SKM-1 treated with dmso at 0.1 percent for 144 hours (cell line): Measurements from ENCODE around the gene MCM6.

Experiments used
- DNase-seq: peaks from one replicate; lab custom pipeline; 2025; ENCODE audit not compliant: unreplicated experiment; lab: John Stamatoyannopoulos, UW

Gene MCM6

DNA sequence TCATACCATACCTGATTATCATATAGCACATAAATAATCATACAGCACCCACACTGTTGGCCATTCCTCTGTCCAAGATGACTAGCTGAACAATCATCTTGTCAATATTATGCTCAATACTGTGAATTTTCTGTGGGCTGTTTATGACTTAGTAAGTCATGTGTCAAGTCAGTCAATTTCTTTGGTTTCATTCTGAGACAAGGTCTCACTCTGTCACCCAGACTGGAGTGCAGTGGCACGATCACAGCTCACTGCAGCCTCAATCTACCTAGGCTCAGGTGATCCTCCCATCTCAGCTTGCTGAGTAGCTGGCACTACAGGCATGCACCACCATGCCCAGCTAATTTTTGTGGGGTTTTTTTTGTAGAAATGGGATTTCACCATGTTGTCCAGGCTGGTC is 5.7 kb downstream of the MCM6 start:
- DNase-seq, result no peak

DNA sequence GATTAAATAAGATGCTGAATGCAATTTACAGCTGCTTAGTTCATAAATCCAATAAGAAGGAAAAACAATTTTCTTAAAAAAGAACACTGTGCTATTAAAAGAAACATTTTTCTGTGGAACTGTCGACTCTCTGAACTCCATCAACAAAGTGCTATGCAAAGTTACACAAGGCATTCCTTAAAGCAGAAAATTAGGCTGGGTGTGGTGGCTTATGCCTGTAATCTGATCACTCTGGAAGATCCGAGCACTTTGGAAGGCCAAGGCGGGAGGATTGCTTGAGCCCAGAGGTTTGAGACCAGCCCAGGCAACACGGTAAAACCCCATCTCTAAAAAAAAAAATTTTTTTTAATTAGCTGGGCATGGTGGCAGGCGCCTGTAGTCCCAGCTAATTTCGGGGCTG is 13.0 kb downstream of the MCM6 start:
- DNase-seq, result no peak

DNA sequence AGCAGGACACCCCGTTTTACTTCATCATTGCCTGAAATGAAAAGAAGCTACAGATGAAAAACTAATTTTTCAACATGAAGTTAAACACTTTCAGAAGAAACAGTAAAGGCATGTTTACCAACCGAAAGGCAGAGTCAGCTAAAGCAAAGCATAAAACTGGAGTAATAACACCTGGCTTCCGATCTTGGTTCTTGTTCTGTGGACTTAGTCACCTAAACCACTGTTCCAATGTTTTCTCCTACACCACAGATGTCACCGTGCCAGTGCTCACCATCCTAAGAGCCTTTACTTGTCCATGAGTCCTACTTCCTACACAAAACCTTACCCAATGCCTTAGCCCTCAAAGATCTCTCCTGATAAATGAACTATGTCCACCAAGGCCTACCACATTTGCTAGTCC is 13.5 kb downstream of the MCM6 start:
- DNase-seq, result no peak

DNA sequence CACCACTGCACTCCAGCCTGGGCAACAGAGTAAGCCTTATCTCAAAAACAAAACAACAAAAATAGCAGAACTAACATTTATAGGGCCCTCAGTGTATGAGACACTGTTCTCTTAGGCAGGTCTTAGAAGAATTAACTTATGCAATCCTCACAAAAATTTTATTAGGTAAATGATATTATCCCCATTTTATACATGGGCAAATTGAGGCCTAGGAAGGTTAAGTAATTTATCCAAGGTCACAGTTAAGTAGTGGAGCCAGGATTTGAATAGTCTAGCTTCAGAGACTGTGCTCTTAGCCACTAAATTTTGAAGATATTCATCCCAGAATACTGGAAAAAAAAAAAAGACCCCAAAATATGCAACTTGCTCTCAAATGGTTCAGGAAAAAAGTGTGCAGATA is 22.8 kb downstream of the MCM6 start:
- DNase-seq, result no peak

DNA sequence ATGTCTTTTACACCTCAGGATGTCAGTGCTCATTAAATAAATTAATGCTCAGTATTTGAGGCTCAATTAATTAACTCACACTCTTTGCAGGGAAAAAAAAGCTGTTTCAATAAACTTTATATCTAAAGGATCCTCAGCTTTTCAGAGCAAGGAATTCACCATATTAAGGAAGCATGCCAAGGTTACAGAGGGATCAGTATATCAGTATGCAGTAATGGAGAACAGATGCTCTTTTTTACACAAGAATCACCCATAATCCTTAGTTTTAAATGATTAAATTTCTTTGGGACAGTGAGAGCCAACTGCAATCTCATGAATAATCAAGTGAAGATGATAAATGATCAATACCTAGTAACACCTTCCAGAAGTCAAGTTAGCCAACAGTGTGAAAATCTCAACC is 24.4 kb downstream of the MCM6 start:
- no peak for DNase-seq

DNA sequence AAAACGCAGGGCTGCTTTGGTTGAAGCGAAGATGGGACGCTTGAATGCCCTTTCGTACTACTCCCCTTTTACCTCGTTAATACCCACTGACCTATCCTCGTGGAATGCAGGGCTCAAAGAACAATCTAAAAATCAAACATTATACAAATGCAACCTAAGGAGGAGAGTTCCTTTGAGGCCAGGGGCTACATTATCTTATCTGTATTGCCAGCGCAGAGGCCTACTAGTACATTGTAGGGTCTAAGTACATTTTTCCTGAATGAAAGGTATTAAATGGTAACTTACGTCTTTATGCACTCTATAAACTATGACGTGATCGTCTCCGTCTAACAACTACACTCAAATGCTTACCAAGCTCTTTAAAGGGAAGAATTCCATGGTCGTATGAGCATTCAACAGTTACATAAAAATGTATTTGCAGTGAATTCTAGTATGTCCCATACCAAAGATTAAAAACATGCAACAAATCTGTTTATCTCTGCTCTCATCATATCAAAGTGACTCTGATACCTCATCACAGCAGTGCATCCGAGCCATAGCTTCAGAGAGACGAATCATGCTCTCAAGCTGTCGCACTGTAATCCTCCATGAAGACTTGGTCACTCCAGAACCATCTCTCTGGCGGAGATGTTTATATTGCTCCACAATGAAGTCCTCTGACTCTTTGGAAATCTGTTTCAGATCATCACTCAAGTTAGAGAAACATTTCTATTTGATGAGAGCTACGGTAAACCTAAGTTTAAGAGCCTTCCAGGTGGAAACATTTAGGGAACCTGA is 25.2 kb downstream of the MCM6 start:
- DNase-seq, result no peak

DNA sequence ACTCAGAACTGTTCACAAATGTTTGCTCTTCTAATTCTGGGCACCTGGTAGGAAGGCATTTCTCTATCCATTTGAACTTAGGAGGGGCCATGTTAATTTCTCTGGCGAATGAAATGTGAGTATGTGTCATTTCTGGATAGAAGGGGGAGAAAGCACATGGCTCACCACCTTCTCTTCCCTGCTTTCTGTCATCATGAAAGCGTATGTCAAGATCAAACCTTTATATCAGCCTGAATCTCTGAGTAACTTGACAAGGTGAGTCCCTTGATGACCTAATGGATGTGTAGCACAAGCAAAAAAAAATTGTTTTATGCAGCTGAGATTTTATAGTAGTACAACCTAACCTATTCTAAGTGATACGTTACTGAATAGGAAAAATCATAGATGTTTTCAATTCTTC is 27.2 kb downstream of the MCM6 start:
- no peak for DNase-seq

DNA sequence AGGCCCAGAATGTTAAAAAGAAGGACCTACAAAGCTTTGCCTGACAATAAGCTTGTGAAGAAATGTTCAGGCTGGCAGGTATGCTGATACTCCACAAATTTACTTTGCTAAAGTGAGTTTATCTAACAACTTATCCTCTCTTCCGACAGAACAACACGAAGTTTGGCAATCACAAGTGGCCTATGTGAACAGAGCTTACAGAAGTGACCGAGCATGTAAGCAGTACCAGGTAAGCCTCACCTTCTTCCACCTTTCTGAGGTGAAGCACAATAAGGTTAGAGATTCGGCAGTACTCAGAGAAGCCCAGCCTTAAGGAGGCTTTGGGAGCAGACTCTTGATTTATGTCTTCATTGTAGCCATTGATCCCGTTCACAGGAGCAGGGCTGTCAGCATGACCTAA is 30.2 kb downstream of the MCM6 start:
- DNase-seq, result no peak

DNA sequence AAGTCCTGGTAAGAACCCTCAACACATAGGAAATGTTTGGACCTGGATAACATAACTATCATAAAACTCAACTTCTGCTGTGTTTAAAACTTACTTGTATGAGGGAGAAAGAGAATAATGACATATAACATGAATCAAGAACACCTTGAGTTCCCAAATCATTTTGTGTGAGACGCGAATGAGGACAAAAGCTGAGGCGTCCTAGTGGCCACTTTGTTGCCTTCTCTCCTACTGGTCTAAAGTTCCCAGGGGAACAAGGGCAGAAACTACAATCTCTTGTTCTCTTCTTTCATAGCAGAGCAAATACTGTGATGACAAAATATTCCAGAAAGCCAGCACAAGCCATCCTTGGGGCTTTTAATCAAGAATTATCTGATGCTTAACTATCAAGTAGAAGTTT is 31.0 kb downstream of the MCM6 start:
- no peak for DNase-seq

DNA sequence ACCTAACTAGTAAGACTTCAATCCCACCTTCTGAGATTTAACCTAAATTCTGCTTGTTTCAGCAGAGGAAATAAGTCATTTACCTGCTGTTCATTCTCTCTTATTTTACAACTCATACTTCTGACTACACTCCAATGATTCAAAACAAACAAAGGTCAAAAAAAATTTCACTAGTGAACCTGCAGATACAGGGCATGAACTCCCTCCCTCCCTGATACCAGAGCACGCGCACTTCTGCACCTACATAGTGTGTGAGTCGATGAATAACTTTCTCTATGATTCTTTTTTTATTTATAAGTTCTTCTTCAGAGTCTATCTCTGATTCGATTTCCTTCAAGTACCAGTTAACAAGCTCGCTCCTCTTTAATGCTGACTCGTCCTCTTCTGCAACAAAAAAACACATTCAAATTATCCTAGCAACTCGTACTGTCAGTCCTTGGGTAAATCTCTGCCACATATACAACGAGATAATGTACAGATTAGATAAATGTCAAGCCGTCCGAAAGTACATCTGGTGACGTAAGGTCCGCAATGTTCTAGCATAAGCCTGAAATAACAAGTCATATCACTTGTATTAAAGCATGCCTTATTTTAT is 31.8 kb downstream of the MCM6 start:
- DNase-seq, result no peak

DNA sequence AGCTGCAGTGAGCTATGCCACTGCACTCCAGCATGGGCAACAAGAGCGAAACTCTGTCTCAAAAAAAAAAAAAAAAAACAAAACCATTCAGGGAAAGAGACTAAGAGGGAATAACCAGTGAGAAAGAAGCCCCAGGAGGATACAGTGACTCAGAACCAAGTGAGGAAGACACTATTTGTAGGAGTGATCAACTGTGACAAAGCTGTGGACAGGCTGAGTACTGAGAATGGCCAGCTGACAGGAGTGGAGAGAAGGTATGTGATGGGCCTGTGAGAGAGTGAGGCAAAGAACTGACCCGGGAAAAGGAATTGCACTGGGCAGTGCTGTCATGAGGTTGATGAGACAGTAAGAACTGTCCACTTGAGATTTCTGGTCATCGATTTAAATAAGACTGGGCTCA is 32.6 kb downstream of the MCM6 start:
- DNase-seq, result no peak

DNA sequence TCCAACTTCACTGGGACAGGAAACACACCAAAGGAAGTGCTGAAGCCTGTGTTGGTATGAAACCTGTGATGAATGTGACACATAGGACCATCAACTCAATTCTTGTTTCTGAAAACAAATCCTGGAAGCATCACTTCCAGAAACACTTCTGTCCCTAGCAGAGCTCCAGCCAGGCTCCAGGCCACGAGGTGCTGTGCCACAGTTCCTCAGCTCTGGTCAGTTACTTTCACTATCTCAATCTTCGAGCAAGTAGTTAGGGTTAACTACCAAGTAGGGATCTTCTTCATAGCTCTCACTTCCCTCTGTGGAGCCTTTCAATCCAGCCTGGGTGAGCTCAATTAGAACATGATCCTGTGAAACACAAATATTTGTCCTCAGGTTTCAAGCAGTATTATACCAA is 35.6 kb downstream of the MCM6 start:
- DNase-seq, result no peak

DNA sequence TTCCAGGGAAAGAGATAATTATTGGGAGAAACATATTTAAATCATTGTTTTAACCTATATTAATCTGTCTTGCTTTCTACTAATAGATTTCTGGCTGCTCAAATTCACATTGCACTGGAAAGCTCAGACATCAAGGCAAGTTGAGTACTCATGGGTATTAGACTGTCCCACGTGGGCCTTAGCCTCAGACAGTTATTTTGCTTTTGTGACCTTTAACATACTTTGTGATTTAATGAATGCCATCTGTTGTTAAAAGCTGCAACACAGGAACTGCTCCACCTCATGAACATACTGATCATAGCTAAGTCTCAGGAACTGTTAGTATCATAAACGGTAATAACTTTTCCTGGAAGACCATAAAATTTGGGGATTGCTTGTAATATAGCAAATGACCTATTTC is 36.5 kb downstream of the MCM6 start:
- no peak for DNase-seq

DNA sequence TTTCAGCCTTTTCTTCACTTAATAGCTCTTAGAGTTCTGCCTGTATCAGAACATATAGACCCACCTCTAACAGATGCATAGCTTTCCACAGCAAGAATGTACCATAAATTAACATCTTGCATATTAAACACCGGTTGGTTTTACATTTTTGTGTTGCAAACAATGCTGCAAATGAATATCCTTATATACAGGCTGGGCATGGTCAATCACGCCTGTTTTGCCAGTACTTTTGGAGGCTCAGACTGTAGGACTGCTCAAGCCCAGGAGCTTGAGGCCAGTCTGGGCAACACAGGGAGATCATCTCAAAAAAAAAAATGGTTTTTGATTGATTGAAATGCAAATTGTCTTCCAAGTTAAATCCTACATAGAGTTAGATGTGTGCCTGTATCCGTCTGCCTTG is 37.7 kb downstream of the MCM6 start:
- DNase-seq, result no peak

DNA sequence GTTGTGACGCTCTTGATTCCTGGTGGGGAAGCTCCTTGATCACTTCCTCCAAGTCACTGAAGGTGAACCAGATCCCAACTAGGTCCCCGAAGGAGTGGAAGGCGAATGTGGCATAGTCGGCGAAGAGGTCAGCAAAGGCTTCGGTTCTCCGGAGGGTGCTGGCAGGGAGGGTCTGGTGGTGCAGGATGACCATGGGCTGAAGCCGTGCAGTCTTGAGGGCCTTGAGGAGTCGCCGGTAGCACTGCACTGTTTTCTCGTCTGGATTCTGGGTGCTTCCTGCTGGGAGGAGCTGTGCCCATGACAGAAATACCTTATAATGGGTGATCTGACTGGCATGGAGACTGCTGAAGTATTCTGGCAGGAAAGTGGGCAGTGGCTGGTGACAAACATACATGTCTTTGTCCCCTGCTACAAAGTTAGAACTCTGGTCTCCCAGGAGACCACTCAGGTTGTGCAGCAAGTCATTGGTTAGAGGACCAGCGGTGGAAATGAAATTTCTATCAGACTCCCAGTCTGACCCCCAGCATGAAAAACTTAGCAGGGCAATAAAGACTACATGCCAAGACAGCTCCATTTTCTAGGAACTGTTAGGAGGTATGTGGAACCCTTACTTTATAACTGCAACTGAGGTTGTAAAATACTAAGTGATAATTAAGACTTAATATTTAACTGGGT is 39.5 kb downstream of the MCM6 start, which contains the start of gene LCT:
Gene LCT, minus strand, starts transcription at position 589 of the 675 bp plus-strand sequence. Its CDS starts 15 bp downstream, at position 574.
- no peak for DNase-seq

DNA sequence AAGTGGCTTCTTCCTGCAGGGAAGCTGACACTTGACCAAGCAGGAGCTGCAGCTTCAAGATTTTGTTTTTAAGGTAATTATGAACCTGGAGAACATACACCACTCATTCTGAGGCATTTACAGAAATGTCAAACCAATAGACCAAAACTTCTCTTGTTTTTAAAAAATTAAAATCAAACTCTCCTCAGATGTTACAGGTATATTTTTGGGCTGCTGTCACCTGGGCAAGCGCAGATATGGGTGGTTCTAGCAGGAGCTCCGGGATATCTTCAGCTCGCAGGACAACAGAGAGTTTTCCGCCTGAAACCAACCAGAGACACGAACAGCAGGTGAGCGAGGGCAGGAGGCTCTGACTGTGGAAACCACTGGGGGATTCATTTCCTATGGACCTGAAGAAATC is 43.4 kb downstream of the MCM6 start:
- DNase-seq, result no peak

DNA sequence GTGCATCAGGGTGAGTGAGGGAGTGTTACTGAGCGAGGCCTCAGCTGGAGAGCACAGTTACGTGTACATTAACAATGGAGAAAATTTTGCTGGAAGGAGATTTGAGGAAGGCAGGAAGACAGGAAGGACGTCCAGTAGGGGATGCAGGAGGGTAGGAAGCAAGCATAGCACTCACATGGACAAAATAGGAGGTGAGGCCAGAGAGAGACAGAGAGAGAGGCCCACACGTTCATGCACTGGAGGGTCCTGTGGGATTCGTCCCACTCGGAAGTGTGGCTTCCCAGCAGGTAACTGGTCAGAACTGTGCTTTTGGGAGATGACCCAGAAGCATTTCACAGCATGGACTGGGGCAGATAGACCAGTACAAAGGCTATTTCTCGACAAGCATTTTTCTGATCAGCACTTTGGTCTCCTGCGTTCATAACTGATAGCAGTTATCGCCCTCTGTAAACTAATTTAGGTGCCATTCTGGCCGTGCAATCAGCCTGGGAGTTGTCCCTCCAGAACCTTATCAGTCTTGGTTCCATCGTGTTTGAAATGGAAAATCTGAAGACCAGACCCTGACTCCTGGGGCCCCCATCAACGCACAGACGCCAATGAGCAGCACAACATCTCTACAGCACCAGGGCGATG is 44.9 kb downstream of the MCM6 start:
- no peak for DNase-seq

DNA sequence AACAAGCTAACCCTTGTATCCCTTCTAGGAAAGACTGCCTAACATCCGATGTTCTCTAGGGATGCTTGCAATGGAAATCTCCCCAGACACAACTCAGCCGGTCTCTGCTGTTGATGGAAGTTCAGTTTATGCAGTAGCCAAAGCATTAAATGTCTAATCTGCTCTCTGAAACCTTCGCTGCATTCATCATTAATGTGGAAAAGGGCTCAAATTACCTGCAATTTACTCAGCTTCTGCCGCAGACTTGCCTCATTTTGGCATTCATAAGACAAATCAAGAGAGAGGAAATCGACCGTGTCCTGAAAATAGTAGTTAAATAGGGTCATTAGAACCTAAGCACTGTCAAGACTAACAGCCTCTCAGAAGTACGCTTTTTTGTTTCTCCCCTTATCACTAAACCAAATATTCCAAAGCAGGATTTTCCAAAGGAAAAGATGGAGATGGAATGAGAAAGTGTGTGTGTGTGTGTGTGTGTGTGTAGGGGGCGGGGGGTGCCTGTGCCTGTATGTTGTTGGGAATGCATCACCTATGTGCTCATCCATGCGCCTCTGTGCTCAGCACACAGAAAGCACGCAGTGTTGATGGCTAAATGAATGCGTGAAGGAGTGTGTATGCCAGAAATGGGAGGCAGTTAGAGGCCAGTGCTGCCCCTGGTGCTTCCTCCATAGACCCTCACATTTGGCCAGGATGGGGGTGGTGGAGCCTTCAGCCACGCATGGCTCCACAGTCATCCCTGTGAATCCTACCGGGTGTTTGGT is 46.7 kb downstream of the MCM6 start:
- DNase-seq, result no peak

DNA sequence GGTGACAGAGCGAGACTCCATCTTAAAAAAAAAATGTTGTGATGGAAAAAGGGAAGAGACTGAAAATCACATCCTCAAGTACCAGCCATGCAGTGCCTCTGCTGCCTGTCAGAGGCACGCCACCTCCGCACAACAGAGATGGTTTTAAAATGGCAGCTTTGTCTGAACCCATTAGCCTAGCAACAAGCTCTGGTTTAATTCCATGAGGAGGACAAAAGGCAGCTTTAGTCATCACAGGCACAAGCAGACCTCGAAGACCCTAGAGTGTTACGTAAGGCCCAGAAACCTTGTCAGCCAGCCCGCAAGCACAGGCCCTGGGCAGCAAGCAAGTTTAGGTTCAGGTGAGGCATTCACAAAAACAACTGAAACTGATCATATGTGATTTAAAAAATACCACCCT is 49.7 kb downstream of the MCM6 start:
- no peak for DNase-seq

DNA sequence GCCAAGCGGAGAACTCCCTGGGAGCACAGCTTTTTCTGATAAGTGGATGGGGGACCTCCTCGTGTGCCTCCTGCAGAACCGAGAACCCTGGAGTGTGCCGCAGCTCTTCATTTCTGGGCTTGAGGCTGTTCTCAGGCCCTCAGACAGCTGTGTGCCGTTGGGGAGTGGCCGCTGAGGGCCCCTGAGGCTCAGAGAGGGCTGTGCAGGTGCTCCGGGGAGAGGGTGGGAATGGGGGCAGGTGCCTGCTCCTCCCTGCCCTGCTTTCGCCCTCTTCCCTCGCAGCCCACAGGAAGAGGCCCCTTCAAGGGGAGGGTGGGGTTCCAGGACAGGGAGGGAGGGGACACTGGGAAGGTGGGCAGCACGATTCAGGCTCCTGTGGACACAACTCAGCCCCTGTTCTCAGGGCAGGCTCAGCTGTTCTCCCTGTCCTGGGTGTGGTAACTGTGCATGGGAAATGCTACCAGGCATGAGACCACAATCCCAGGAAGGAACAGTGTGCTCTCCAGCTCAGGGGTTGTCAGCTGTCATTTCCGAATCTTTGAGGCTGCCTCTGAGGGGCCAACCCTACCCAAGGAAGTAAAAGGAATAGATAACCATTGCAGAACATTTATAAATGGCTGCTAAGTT is 50.6 kb downstream of the MCM6 start:
- no peak for DNase-seq

DNA sequence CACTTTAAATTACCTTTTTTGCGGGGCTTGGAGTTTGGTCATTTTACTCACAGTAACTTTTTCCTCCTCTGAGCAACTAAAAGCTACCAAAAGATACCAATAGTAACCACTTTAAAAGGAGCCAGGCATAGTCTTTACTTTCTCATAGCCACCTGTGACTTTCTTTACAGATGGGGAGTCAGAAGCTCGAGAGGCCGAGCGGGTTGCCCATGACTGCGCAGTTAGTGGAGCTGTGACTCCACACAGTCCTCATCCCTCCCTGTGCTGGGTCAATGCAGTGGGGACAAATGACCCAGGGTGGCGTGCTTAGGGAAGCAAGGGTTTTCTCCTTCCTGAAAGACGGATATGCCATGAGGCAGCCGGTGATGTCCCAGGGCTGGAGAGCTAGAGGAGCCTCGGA is 51.1 kb downstream of the MCM6 start:
- DNase-seq, result no peak
